Hematopoietic multipotent progenitor cell treated with erythropoietin and hydrocortisone succinate and interleukin-3 and kit ligand, for 17 days (in vitro differentiated cells): ENCODE data around the gene ARCN1.

Experiments
- DNase-seq: peaks from one replicate; pipeline ENCODE4 v3.0.0-alpha.2; 2015; ENCODE audit warnings: low spot score

ARCN1 gene

GRCh38 chr11:118638726-118639125, 66.5 kb downstream of the ARCN1 start:
- DNase-seq, result no peak

- no peak for DNase-seq
Observed at GRCh38 chr11:118639899-118640298, 67.7 kb downstream of the ARCN1 start.

GRCh38 chr11:118640332-118641154, 68.3 kb downstream of the ARCN1 start:
- DNase-seq, result no peak

- no peak for DNase-seq
Observed at GRCh38 chr11:118641397-118642019, 69.3 kb downstream of the ARCN1 start.

GRCh38 chr11:118643142-118643994, 71.2 kb downstream of the ARCN1 start:
- DNase-seq, result no peak

- DNase-seq, result no peak
Observed at GRCh38 chr11:118643995-118644345, 71.8 kb downstream of the ARCN1 start.

GRCh38 chr11:118644496-118644895, 72.3 kb downstream of the ARCN1 start:
- no peak for DNase-seq

GRCh38 chr11:118645066-118645715, 73.0 kb downstream of the ARCN1 start:
- DNase-seq, result no peak

GRCh38 chr11:118646393-118646792, 74.2 kb downstream of the ARCN1 start:
- DNase-seq, result no peak

- DNase-seq, result no peak
Observed at GRCh38 chr11:118648291-118648690, 76.1 kb downstream of the ARCN1 start.

GRCh38 chr11:118649941-118650340, 77.7 kb downstream of the ARCN1 start:
- no peak for DNase-seq

GRCh38 chr11:118650366-118650765, 78.2 kb downstream of the ARCN1 start:
- DNase-seq, result no peak

- DNase-seq, result no peak
Observed at GRCh38 chr11:118651820-118652219, 79.6 kb downstream of the ARCN1 start.
